GM19351 (cell line): ENCODE results near the gene ABCF2.

Experiments
- ATAC-seq: cut with Tn5 transposase; IDR thresholded peaks from one replicate; pipeline ENCODE4 v1.9.1; 2021; ENCODE audit warnings: mild to moderate bottlenecking, moderate library complexity; ENCODE audit not compliant: unreplicated experiment

The ABCF2 gene

GRCh38 chr7:151226560-151226874 lies 488 bp downstream of the ABCF2 start:
- no peak for ATAC-seq

DNA sequence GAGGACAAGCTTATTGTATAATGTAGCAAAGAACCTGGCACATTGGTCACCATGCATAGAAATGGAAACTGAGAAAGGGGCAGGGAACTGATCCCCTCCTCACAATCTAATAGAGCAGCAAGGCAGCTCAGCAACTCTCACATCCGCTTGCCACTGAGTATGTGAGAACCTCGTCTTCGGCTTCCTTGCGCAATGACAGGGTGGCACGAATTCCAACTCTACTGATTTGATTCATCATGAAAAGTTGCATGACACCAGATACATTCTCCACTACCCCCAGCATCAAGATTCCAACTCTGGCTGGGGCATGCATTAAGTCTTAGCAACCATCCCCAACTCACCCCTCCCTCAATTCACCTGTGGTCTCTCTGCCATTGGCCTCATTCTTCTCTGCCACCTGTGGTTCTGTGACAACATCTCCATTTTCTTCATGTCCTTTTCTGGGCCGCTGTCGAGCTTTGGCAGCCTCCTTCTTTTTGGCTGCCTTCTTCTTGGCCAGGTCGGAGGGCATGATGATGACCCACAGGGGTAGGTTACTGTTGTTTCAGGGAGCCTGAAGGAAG lies 976 bp downstream of the ABCF2 start:
- no peak for ATAC-seq

GRCh38 chr7:151223728-151224127 lies 3.3 kb downstream of the ABCF2 start:
- no peak for ATAC-seq

DNA sequence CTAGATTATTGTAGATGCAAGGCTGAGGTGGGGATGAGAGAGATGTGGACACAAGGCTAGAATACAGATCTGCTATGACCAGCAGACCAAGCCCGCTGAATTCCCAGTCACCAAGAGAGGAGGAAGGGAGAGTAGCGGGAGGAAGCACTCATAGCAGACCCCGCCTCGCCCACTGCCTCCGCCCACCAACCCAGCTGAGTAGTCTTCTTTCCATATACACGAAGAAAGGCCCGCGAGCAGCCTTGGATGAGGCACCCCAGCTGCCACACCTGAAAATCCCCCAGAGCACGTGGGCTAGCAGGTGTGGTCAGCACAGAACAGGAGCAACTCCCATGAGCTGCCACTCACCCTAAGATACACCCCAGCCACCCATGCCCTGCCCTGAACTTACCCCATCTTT lies 8.8 kb downstream of the ABCF2 start:
- ATAC-seq = no peak

- no peak for ATAC-seq
Measured at GRCh38 chr7:151215396-151215795, 11.6 kb downstream of the ABCF2 start.

DNA sequence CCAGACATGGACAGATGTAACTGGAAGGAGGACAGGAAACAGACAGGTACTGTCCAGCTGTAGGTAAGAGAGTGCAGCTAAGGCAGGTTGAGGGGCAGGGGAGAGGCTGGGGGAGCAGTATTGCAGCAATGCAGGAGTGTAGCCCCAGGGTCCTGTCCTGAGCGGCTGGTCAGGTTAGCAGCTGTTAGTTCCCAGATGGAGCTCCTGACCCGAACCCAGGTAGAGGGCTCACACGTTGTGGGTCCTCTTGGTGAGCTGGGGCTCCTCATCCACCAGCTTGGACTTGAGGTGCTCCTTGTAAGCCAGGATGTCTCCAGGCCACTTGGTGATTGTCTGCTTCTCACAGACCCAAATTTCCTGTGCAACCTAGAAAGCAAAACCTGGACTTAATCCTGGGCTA lies 13.2 kb downstream of the ABCF2 start:
- ATAC-seq = no peak

DNA sequence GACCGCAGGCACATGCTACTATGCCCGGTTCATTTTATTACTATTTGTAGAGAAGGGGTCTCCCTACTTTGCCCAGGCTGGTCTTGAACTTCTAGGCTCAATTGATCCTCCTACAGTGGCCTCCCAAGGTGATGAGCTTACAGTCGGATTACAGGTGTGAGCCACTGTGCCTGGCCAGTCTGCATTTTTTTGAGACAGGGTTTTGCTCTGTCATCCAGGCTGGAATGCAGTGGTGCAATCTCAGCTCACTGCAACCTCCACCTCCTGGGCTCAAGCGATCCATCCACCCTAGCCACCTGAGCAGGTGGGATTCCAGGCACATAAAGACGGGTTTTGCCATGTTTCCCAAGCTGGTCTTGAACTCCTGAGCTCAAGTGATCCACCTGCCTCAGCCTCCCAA lies 14.4 kb downstream of the ABCF2 start:
- no peak for ATAC-seq

- no peak for ATAC-seq
Measured at GRCh38 chr7:151211155-151211772, 15.7 kb downstream of the ABCF2 start.

- no peak for ATAC-seq
Measured at GRCh38 chr7:151210087-151210854, 16.7 kb downstream of the ABCF2 start, which contains the start of gene H2BK1. H2BK1 (minus strand) TSS chr7:151210488; CDS start chr7:151210318, 170 bp downstream.

GRCh38 chr7:151209588-151209987 lies 17.4 kb downstream of the ABCF2 start:
- ATAC-seq = no peak

DNA sequence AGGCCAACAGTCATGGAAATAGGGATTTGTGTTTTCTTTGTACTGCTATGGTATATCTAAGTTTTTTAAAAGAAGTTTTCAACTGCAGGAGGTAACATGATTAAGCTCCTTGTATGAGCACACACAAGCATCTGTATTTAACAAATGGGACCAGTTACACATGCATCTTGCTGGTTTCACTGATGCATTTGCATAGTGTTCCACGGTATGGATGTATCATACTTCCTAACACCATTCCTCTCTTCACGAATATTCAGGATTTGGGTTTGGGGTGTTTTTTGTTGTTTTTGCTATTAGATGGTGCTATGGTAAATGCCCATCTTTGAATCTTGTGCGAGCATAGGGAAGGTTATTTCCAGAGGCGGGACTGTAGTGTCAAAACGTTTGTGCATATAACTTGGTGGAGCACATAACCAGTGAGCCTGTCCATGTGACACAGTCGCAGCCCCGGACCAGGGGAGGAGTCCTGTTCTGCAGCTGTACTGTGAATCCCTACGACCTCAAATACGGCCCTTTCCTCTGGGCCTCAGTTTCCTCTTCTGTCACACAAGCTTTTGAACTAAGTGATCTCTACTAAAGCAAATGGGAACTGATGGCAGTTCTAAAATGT lies 18.6 kb downstream of the ABCF2 start:
- no peak for ATAC-seq

DNA sequence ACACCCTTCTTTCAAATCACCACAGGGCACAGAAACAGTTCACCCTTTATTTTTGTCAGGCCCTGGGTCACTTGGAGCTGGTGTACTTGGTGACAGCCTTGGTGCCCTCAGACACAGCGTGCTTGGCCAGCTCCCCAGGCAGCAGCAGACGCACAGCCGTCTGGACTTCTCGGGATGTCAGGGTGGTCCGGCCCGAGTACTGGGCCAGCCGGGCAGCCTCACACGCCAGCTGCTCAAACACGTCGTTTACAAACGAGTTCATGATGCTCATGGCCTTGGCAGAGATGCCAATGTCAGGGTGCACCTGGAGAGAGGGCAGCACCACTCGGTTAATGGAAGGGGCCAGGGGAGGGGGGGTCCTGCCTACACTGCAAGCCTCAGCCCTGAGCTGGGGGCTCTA lies 19.2 kb downstream of the ABCF2 start:
- no peak for ATAC-seq

- ATAC-seq = no peak
Measured at GRCh38 chr7:151207315-151207714, 19.7 kb downstream of the ABCF2 start.

DNA sequence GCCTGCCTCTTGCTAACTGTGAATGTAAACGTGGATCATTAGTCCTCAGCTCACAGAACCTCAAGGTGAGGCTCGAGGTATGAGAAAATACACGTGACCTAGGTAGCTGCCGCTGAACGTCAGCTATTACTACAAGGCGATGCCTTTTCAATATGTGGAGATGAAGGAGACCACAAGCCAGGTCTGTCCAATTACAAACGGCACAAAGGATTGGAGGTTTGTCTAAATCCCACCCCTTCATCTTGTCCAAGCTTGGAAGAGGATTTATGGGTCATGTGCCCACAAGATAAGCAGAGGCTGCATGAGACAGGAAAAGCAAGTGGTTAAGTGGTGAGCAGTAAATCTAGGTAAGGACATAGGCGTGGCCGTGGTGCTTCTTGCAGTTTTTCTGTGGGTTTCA lies 20.1 kb downstream of the ABCF2 start:
- no peak for ATAC-seq

DNA sequence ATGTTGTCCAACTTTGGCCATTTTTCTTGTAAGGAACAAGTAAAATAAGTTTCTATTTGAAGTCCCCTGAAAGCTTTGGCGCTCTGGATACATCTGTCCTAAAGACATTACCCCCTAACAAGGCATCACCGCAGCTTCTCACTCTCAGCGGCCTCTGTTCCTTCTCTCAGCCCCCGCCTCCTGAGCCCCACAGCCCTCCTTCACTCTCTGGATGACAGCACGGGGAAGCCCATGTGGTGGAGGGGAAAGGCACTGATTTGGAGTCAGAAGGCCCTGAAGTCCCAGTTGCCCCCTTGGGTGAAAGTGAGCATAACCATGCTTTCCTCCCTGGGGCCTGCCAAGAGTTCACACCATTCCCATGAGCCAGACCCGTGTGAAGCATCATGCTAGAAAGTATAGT lies 21.3 kb downstream of the ABCF2 start:
- ATAC-seq = no peak

- ATAC-seq = no peak
Measured at GRCh38 chr7:151204383-151205032, 22.5 kb downstream of the ABCF2 start.

DNA sequence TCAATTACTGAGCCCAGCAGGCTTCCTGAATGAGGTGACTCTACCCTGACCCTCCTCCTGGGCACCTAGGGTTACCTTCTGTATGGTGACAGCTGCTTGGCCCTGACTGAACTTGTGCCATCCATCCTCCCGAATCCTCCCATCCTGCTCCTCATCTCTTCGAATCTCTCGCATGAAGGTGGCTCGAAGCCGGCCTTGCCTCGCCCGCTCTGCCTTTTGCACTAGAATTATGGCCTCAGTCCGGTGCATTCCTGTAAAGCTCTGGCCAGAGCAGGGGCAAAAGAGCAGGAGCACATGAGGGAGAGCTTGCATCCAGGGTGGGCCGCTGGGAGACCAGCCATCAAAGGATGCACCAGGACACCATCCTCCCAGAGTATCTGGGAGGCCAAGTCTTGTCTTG lies 24.2 kb downstream of the ABCF2 start:
- ATAC-seq = no peak

DNA sequence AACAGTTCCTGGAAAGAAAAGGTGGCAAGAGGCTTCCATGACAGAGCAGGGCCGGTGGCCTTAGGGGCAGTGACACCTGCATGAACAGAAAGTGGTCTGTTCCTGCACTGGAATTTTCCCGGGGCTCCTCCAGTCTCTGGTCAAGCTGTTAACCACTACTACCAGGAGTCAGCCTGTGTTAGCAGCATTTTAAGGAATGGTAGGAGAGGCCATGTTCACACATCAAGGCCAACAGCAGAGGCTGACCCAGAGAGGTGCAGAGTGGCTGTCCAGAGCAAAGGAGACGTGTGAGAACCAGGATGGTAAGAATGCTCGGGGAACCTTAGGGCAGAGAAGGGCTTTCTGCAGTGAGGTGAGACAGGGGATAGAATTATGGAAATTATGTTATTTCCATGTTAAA lies 25.3 kb downstream of the ABCF2 start:
- no peak for ATAC-seq

DNA sequence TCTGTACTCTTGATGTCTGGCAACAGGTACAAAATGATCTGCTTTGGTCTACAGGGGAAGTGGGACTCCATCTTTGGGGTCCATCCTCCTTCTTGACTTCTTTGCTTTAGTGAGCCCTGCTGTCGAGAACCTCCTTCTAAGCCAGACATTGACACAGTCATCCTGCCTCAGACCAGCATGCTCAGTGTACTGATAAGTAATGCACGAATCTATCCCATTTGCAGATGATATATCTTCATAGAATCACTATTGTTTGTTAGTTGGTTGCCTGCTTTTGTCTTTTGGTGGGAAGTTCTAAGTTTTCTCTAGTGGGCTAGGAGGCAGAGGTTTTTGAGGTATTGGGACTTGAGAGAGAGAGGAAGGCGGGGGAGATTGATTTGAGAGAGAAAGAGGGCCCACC lies 25.7 kb downstream of the ABCF2 start:
- no peak for ATAC-seq

- no peak for ATAC-seq
Measured at GRCh38 chr7:151198945-151199848, 27.8 kb downstream of the ABCF2 start.

- ATAC-seq = no peak
Measured at GRCh38 chr7:151197932-151198331, 29.1 kb downstream of the ABCF2 start.
